Spleen (tissue), 11 donors: ENCODE results near the gene CEP112. TPM values are rescaled to one million over a fixed set of nuclear protein-coding genes. Genes with fewer than 3 reads are reported as not detected.

Experiments
- DNase-seq: peaks from one replicate; pipeline ENCODE4 v3.0.0-alpha.2; 2020
- H3K27ac ChIP-seq, 8 donors: fragments of 200-600 bp; sonication (generic) in 7 of 8; 1 replicate in 4 of 8; 2 replicates in 4 of 8; pipeline versions ENCODE4 v1.5.0 to v1.8.0; 2016 to 2021; ENCODE audit warnings: inconsistent platforms in 4 of 8, mild to moderate bottlenecking in 4 of 8, moderate library complexity in 1 of 8
- H3K27me3 ChIP-seq, 7 donors: fragments of 200-600 bp; sonication (generic) in 6 of 7; replicated peaks in 1 of 7; 1 replicate in 4 of 7; 2 replicates in 3 of 7; pipeline versions ENCODE4 v1.5.0 to v1.8.0; 2016 to 2021; ENCODE audit warnings: inconsistent platforms in 3 of 7, mild to moderate bottlenecking in 1 of 7
- H3K36me3 ChIP-seq, 6 donors: fragments of 200-600 bp; sonication (generic) in 5 of 6; 1 replicate in 4 of 6; 2 replicates in 2 of 6; pipeline versions ENCODE4 v1.5.0 to v1.8.0; 2016 to 2021; ENCODE audit warnings: inconsistent platforms in 2 of 6
- H3K4me1 ChIP-seq, 6 donors: fragments of 200-600 bp; sonication (generic) in 5 of 6; 1 replicate in 3 of 6; 2 replicates in 3 of 6; pipeline versions ENCODE4 v1.5.0 to v1.8.0; 2016 to 2021; ENCODE audit warnings: inconsistent platforms in 3 of 6
- H3K4me3 ChIP-seq, 8 donors: fragments of 200-600 bp; sonication (generic) in 7 of 8; 1 replicate in 4 of 8; 2 replicates in 4 of 8; pipeline versions ENCODE4 v1.5.0 to v1.8.0; 2016 to 2021; ENCODE audit warnings: inconsistent platforms in 4 of 8, mild to moderate bottlenecking in 4 of 8, moderate library complexity in 2 of 8
- H3K9me3 ChIP-seq, 8 donors: fragments of 200-600 bp; sonication (generic) in 7 of 8; 1 replicate in 4 of 8; 2 replicates in 4 of 8; pipeline versions ENCODE4 v1.5.0 to v1.8.0; 2016 to 2021; ENCODE audit warnings: inconsistent platforms in 4 of 8
- POLR2A ChIP-seq, 3 donors: fragments of 450-650 bp; IDR thresholded peaks; one replicate each; pipeline ENCODE4 v1.5.1; 2017; ENCODE audit warnings: antibody characterized with exemption in 3 of 3, mild to moderate bottlenecking in 1 of 3
- POLR2AphosphoS5 ChIP-seq, 3 donors: sonication (generic); formaldehyde crosslinking; IDR thresholded peaks; one replicate each; pipeline ENCODE4 v1.5.1; 2017; ENCODE audit warnings: antibody characterized with exemption in 3 of 3
- WGBS, 5 donors: extraction: QIAGEN DNeasy Blood & Tissue Kit in 3 of 5; methylation state at CpG; one replicate each; pipeline versions ENCODE4 v1.1.5 to v1.1.7; 2013 to 2018; 5-methylcytosine and 5-hydroxymethylcytosine counted together
- intact Hi-C: fragments of 100-400 bp; cut with DNase I; formaldehyde crosslinking; loops from one replicate; pipeline ENCODE4 v1.15.0; 2023; ENCODE audit warnings: low total_unique reads
- polyA plus RNA-seq, 3 donors: library from polyadenylated mRNA; stranded (reverse); fragments of 200-250 nt; gene quantifications; one replicate each; pipeline ENCODE4 v1.2.1, GENCODE V29; 2013
- total RNA-seq, 7 donors: library from RNA; depleted of rRNA in 3 of 7; stranded (reverse); fragments of >200 nt in 3 of 7; fragmentation: NEBNext Ultra II Directional in 4 of 7; extraction: Animal tissue kit (Norgen Biotek cat#: 25700) in 4 of 7; gene quantifications; one replicate each; pipeline versions ENCODE4 v1.1.0 to v1.2.1, GENCODE V29; 2016 to 2021
- TF ChIP-seq, protein P1 (sequence below), 11 experiments: fragments of 200-600 bp in 7 of 11; fragments of 450-650 bp in 4 of 11; sonication (generic) in 4 of 11; IDR thresholded peaks in 8 of 11; conservative IDR thresholded peaks in 3 of 11; 1 replicate in 7 of 11; 2 replicates in 4 of 11; pipeline versions ENCODE4 v1.4.0 to v1.8.0; 2016 to 2021; ENCODE audit warnings: antibody characterized with exemption in 11 of 11, inconsistent platforms in 4 of 11, mild to moderate bottlenecking in 1 of 11
- donor health status: healthy with polysubstance abuse.
- donor health status: DM: no; HTN: no; CAD: no; lungs with moderate emphysema.
- donor health status: DM: no; HTN: no; CAD: no.
- donor health status: Bipolar disorder and iron deficiency.
- donor health status: healthy.
- donor health status: DM: no; HTN: no; CAD: no.
- donor health status: DM: yes; HTN: yes; CAD: no.

The CEP112 gene
- total and polyA plus RNA-seq, 10 donors: 3.1 to 31.0 (median 16.8) TPM

DNA sequence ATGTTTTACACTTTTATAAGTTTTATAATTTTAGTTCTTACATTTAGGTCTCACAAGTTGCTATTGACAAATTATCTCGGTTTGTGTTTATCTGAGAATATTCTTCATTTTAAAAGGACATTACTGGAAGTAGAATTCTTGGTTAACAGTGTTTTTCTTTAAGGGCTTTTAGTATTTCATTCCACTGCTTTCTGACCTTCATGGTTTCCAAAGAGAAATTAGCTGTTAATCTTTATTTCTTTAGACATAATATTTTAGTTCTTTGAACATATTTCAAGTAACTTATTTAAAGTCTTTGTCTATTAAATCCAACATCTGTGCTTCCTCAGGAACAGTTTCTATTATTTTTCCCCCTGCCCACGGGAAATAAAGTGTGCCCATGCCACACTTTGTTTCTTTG is 390.4 kb downstream of the CEP112 start:
- intact Hi-C loops: no loop called here
- no peak for DNase-seq
- no peak for TF ChIP-seq POLR2A (IDR thresholded peaks at IDR 0.05)
- no peak for TF ChIP-seq POLR2AphosphoS5 (IDR thresholded peaks at IDR 0.05)
- TF ChIP-seq, protein P1, sequence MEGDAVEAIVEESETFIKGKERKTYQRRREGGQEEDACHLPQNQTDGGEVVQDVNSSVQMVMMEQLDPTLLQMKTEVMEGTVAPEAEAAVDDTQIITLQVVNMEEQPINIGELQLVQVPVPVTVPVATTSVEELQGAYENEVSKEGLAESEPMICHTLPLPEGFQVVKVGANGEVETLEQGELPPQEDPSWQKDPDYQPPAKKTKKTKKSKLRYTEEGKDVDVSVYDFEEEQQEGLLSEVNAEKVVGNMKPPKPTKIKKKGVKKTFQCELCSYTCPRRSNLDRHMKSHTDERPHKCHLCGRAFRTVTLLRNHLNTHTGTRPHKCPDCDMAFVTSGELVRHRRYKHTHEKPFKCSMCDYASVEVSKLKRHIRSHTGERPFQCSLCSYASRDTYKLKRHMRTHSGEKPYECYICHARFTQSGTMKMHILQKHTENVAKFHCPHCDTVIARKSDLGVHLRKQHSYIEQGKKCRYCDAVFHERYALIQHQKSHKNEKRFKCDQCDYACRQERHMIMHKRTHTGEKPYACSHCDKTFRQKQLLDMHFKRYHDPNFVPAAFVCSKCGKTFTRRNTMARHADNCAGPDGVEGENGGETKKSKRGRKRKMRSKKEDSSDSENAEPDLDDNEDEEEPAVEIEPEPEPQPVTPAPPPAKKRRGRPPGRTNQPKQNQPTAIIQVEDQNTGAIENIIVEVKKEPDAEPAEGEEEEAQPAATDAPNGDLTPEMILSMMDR (IDR thresholded peaks at IDR 0.05 in 8 of 11, conservative IDR thresholded peaks at IDR 0.05 in 3 of 11): no peak
- no peak overlapping the region for H3K27ac ChIP-seq
- H3K36me3 ChIP-seq: no peaks in the 10 kb centered on the region
- H3K9me3 ChIP-seq: peaks cover 3 to 32% (median 23%) of the 10 kb centered on the region in 8 donors
- no peak overlapping the region for H3K4me3 ChIP-seq
- WGBS, 5 donors: 77 to 90% (median 86%) methylated on average over 2 of the region's 2 CpGs
- H3K27me3 ChIP-seq: no peaks in the 10 kb centered on the region
- no peaks in the 10 kb centered on the region for H3K4me1 ChIP-seq

DNA sequence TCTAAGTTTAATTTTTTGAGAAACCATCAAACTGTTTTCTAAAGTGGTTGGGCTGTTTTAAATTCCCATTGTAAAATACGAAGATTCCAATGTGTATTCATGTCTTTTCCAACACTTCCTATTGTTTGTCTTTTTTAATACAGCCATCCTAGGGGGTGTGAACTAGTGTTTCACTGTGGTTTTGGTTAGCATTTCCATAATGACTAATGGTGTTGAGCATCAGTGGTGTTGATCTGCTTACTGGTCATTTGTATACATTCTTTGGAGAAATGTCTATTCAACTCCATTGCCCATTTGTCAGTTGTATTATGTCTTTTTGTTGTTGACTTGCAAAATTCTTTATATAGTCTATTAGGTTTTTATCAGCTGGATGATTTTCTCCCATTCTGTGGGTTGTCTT is 391.3 kb downstream of the CEP112 start:
- 74 to 98% (median 90%) methylated on average over 1 of the region's 1 CpG for WGBS, 5 donors
- intact Hi-C loops: no loop called here
- TF ChIP-seq, protein P1 (IDR thresholded peaks at IDR 0.05 in 8 of 11, conservative IDR thresholded peaks at IDR 0.05 in 3 of 11): no peak
- TF ChIP-seq POLR2A (IDR thresholded peaks at IDR 0.05) (no peak), POLR2AphosphoS5 (IDR thresholded peaks at IDR 0.05) (no peak)

DNA sequence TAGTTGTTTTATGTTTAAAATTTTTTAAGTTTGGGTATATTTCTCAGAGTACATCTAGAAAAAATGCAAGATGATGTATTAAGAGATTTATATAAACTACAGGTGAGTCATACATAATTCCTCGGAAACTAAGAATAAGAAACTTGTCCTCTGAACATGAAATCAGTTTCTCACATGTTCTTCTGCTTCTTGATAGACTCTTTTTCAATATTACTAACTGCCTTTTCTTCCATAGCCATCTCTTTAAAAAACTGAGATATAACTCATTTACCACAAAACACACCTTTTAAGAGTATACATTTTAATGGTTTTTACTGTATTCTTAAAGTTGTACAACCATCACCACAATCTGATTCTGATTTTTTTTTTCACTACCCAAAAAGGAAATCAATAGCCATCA is 392.1 kb downstream of the CEP112 start:
- H3K36me3 ChIP-seq: no peaks in the 10 kb centered on the region
- TF ChIP-seq, protein P1 (IDR thresholded peaks at IDR 0.05 in 8 of 11, conservative IDR thresholded peaks at IDR 0.05 in 3 of 11): no peak
- TF ChIP-seq POLR2AphosphoS5 (IDR thresholded peaks at IDR 0.05) (no peak), POLR2A (IDR thresholded peaks at IDR 0.05) (no peak)
- no peak overlapping the region for H3K4me3 ChIP-seq
- no peaks in the 10 kb centered on the region for H3K27me3 ChIP-seq
- no peak for DNase-seq
- H3K4me1 ChIP-seq: no peaks in the 10 kb centered on the region
- WGBS, 5 donors: 78 to 93% (median 81%) methylated on average over 1 of the region's 1 CpG
- intact Hi-C loops: no loop called here
- peaks cover 3 to 29% (median 23%) of the 10 kb centered on the region in 8 donors for H3K9me3 ChIP-seq
- no peak overlapping the region for H3K27ac ChIP-seq

More for the DNA sequence above, 391.3 kb downstream of the CEP112 start:
- no peak for DNase-seq
- Histone ChIP-seq H3K27me3 (no peaks in the 10 kb centered on the region), H3K9me3 (peaks cover 3 to 29% (median 23%) of the 10 kb centered on the region in 8 donors), H3K4me3 (no peak overlapping the region), H3K4me1 (no peaks in the 10 kb centered on the region), H3K36me3 (no peaks in the 10 kb centered on the region), H3K27ac (no peak overlapping the region)

DNA sequence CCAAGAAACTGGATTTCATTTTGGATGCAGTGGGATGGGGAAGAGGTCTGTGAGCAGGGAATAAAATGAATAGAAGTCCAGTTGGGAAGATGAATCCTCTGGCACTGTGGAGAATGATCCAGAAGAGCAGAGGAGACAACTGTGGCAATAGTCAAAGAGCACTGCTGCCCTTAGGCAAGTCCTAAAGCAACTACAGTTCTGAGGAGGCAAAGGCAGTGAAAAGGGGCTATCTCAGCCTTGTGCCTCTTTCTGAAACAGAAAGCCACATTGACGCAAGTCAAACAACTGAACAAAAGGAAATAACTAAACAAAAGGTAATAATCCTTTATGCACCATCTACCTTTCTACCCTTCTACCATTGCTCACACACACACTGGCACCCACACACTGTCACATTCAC is 392.5 kb downstream of the CEP112 start:
- WGBS, 5 donors: 77 to 90% (median 78%) methylated on average over 1 of the region's 1 CpG
- Histone ChIP-seq H3K27ac (no peak overlapping the region), H3K9me3 (peaks cover 3 to 29% (median 23%) of the 10 kb centered on the region in 8 donors), H3K36me3 (no peaks in the 10 kb centered on the region), H3K4me3 (no peak overlapping the region), H3K27me3 (no peaks in the 10 kb centered on the region), H3K4me1 (no peaks in the 10 kb centered on the region)
- no peak for DNase-seq
- intact Hi-C loops: no loop called here
- TF ChIP-seq, protein P1 (IDR thresholded peaks at IDR 0.05 in 8 of 11, conservative IDR thresholded peaks at IDR 0.05 in 3 of 11): no peak
- TF ChIP-seq POLR2AphosphoS5 (IDR thresholded peaks at IDR 0.05) (no peak), POLR2A (IDR thresholded peaks at IDR 0.05) (no peak)
